T-helper 1 cell treated with Interleukin-12 subunit alpha and Interleukin-12 subunit beta and Interleukin-4 antibody, amounts not matched to agents 30 μg/mL and 1 μg/mL, for 36 hours (primary cell): ENCODE measurements around the gene LRFN2.

Experiments
- H3K27ac Mint-ChIP-seq: one replicate; pipeline ENCODE4 v1.8.0; 2021; ENCODE audit warnings: mild to moderate bottlenecking, mixed read lengths
- H3K27me3 Mint-ChIP-seq: one replicate; pipeline ENCODE4 v1.8.0; 2021; ENCODE audit warnings: low read depth, mixed read lengths
- H3K36me3 Mint-ChIP-seq: one replicate; pipeline ENCODE4 v1.8.0; 2021; ENCODE audit warnings: low read depth, mixed read lengths
- H3K4me1 Mint-ChIP-seq: one replicate; pipeline ENCODE4 v1.8.0; 2021; ENCODE audit warnings: low read depth, mixed read lengths
- H3K4me3 Mint-ChIP-seq: one replicate; pipeline ENCODE4 v1.8.0; 2021; ENCODE audit warnings: mild to moderate bottlenecking, moderate library complexity, mixed read lengths
- H3K9me3 Mint-ChIP-seq: one replicate; pipeline ENCODE4 v1.8.0; 2021; ENCODE audit warnings: mixed read lengths

The LRFN2 gene

GRCh38 chr6:40399888-40400457 is 187.2 kb downstream of the LRFN2 start:
- Mint-ChIP-seq H3K4me3 (no peak overlapping the region), H3K27me3 (no peaks in the 10 kb centered on the region), H3K36me3 (peaks cover 15% of the 10 kb centered on the region), H3K4me1 (peaks cover 56% of the 10 kb centered on the region), H3K27ac (no peak overlapping the region), H3K9me3 (peaks cover 12% of the 10 kb centered on the region)

- Mint-ChIP-seq H3K36me3 (peaks cover 18% of the 10 kb centered on the region), H3K27ac (no peak overlapping the region), H3K4me3 (no peak overlapping the region), H3K4me1 (peaks cover 53% of the 10 kb centered on the region), H3K9me3 (peaks cover 15% of the 10 kb centered on the region), H3K27me3 (no peaks in the 10 kb centered on the region)
Measured at GRCh38 chr6:40398810-40399477, 188.2 kb downstream of the LRFN2 start.

- Mint-ChIP-seq H3K4me3 (no peak overlapping the region), H3K27ac (no peak overlapping the region), H3K27me3 (no peaks in the 10 kb centered on the region), H3K9me3 (peaks cover 16% of the 10 kb centered on the region), H3K4me1 (peaks cover 52% of the 10 kb centered on the region), H3K36me3 (peaks cover 20% of the 10 kb centered on the region)
Measured at GRCh38 chr6:40398034-40398691, 189.0 kb downstream of the LRFN2 start.

GRCh38 chr6:40397287-40398033 is 189.7 kb downstream of the LRFN2 start:
- peaks cover 18% of the 10 kb centered on the region for H3K9me3 Mint-ChIP-seq
- H3K27me3 Mint-ChIP-seq, result no peaks in the 10 kb centered on the region
- no peak overlapping the region for H3K27ac Mint-ChIP-seq
- peaks cover 23% of the 10 kb centered on the region for H3K36me3 Mint-ChIP-seq
- H3K4me3 Mint-ChIP-seq, result no peak overlapping the region
- H3K4me1 Mint-ChIP-seq, result peaks cover 50% of the 10 kb centered on the region

- Mint-ChIP-seq H3K36me3 (peaks cover 20% of the 10 kb centered on the region), H3K9me3 (peaks cover 8% of the 10 kb centered on the region), H3K4me3 (no peak overlapping the region), H3K4me1 (peaks cover 42% of the 10 kb centered on the region), H3K27ac (no peak overlapping the region), H3K27me3 (no peaks in the 10 kb centered on the region)
Measured at GRCh38 chr6:40395698-40396076, 191.5 kb downstream of the LRFN2 start.

- Mint-ChIP-seq H3K27ac (no peak overlapping the region), H3K27me3 (no peaks in the 10 kb centered on the region), H3K9me3 (peaks cover 8% of the 10 kb centered on the region), H3K36me3 (peaks cover 20% of the 10 kb centered on the region), H3K4me1 (peaks cover 44% of the 10 kb centered on the region), H3K4me3 (no peak overlapping the region)
Measured at GRCh38 chr6:40395066-40395697, 192.0 kb downstream of the LRFN2 start.

GRCh38 chr6:40394381-40394780 is 192.8 kb downstream of the LRFN2 start:
- no peak overlapping the region for H3K4me3 Mint-ChIP-seq
- H3K9me3 Mint-ChIP-seq, result peaks cover 8% of the 10 kb centered on the region
- no peaks in the 10 kb centered on the region for H3K27me3 Mint-ChIP-seq
- H3K27ac Mint-ChIP-seq, result no peak overlapping the region
- H3K4me1 Mint-ChIP-seq, result peaks cover 47% of the 10 kb centered on the region
- H3K36me3 Mint-ChIP-seq, result peaks cover 24% of the 10 kb centered on the region

- Mint-ChIP-seq H3K36me3 (peaks cover 26% of the 10 kb centered on the region), H3K27me3 (no peaks in the 10 kb centered on the region), H3K27ac (no peak overlapping the region), H3K4me1 (peaks cover 52% of the 10 kb centered on the region), H3K9me3 (peaks cover 8% of the 10 kb centered on the region), H3K4me3 (no peak overlapping the region)
Measured at GRCh38 chr6:40393641-40394040, 193.5 kb downstream of the LRFN2 start.

- no peaks in the 10 kb centered on the region for H3K27me3 Mint-ChIP-seq
- H3K4me1 Mint-ChIP-seq, result peaks cover 57% of the 10 kb centered on the region
- H3K36me3 Mint-ChIP-seq, result peaks cover 27% of the 10 kb centered on the region
- H3K9me3 Mint-ChIP-seq, result peaks cover 8% of the 10 kb centered on the region
- H3K4me3 Mint-ChIP-seq, result no peak overlapping the region
- H3K27ac Mint-ChIP-seq, result peak overlapping the region; percentile 62
Measured at GRCh38 chr6:40392589-40392988, 194.6 kb downstream of the LRFN2 start.

- H3K27ac Mint-ChIP-seq, result peak overlapping the region; percentile 83
- H3K27me3 Mint-ChIP-seq, result no peaks in the 10 kb centered on the region
- H3K9me3 Mint-ChIP-seq, result peaks cover 8% of the 10 kb centered on the region
- H3K4me1 Mint-ChIP-seq, result peaks cover 57% of the 10 kb centered on the region
- no peak overlapping the region for H3K4me3 Mint-ChIP-seq
- H3K36me3 Mint-ChIP-seq, result peaks cover 24% of the 10 kb centered on the region
Measured at GRCh38 chr6:40391851-40392517, 195.2 kb downstream of the LRFN2 start.

- Mint-ChIP-seq H3K27me3 (no peaks in the 10 kb centered on the region), H3K4me1 (peaks cover 59% of the 10 kb centered on the region), H3K9me3 (peaks cover 8% of the 10 kb centered on the region), H3K4me3 (peak overlapping the region; percentile 56), H3K36me3 (peaks cover 29% of the 10 kb centered on the region), H3K27ac (peak overlapping the region; percentile 83)
Measured at GRCh38 chr6:40391086-40391485, 196.1 kb downstream of the LRFN2 start.

- Mint-ChIP-seq H3K4me1 (peaks cover 66% of the 10 kb centered on the region), H3K27ac (peak overlapping the region; percentile 89), H3K4me3 (peak overlapping the region; percentile 69), H3K27me3 (no peaks in the 10 kb centered on the region), H3K9me3 (peaks cover 8% of the 10 kb centered on the region), H3K36me3 (peaks cover 29% of the 10 kb centered on the region)
Measured at GRCh38 chr6:40390144-40390800, 196.9 kb downstream of the LRFN2 start.

- Mint-ChIP-seq H3K4me3 (peak overlapping the region; percentile 69), H3K9me3 (peaks cover 4% of the 10 kb centered on the region), H3K27ac (peak overlapping the region; percentile 89), H3K27me3 (no peaks in the 10 kb centered on the region), H3K4me1 (peaks cover 70% of the 10 kb centered on the region), H3K36me3 (peaks cover 32% of the 10 kb centered on the region)
Measured at GRCh38 chr6:40389254-40389653, 197.9 kb downstream of the LRFN2 start.
